Vagina (tissue), 2 donors: ENCODE measurements around the gene GLYATL1B.

Experiments used
- CTCF ChIP-seq, 3 experiments: fragments of 450-650 bp in 2 of 3; fragments of 200-600 bp in 1 of 3; sonication (generic) in 1 of 3; IDR thresholded peaks; one replicate each; pipeline ENCODE4 v1.5.1; 2017 to 2019; ENCODE audit warnings: antibody characterized with exemption in 3 of 3, mild to moderate bottlenecking in 2 of 3, moderate library complexity in 2 of 3
- POLR2A ChIP-seq, 2 donors: fragments of 450-650 bp; IDR thresholded peaks; one replicate each; pipeline ENCODE4 v1.6.1; 2017; ENCODE audit warnings: antibody characterized with exemption in 2 of 2, mild to moderate bottlenecking in 2 of 2, moderate library complexity in 2 of 2
- POLR2AphosphoS5 ChIP-seq, 2 donors: sonication (generic); formaldehyde crosslinking; IDR thresholded peaks; one replicate each; pipeline ENCODE4 v1.9.0; 2017; ENCODE audit warnings: antibody characterized with exemption in 2 of 2, mild to moderate bottlenecking in 2 of 2, low read depth in 1 of 2; ENCODE audit not compliant: insufficient read depth in 1 of 2

- no peak for TF ChIP-seq CTCF (IDR thresholded peaks at IDR 0.05)
- no peak for TF ChIP-seq POLR2A (IDR thresholded peaks at IDR 0.05)
- TF ChIP-seq POLR2AphosphoS5 (IDR thresholded peaks at IDR 0.05; ENCODE audit: insufficient read depth in 1 of 2, low read depth in 1 of 2) = no peak
These were observed 55.1 kb downstream of the GLYATL1B start for GRCh38 chr11:59141191-59141590.
